ENCODE measurements around the gene SF1. TPM values are rescaled to one million over a fixed set of nuclear protein-coding genes. Genes with fewer than 3 reads are reported as not detected.

The SF1 gene
- total RNA-seq, 2 donors from 2014 or later, result 196 to 213 TPM

DNA sequence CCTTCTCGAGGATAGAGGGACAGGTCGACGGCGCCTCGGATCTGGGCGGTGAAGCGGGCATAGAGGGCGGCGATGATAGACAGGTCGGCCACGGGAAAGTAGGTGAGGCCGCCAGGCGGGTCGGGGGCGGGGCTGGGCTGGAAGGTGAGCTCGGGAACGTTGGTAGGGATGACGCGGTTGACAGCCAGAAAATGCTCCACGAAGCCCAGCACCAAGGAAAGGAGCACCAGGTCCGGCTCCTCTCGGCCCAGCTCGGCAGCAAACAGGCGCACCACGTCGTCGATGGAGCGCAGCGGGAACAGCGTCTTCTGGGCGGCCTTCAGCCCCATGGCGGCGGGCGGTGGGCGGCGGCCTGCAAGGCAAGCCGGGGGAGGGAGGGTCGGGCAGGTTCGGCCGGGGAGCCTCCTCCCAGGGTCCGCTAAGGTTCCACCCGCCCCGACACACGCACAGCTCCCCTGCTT lies 31.5 kb upstream of the SF1 start:
- Histone ChIP-seq H3K27me3 (no peaks in the 10 kb centered on the region), H3K9me3 (no peaks in the 10 kb centered on the region), H3K36me3 (peaks cover 10% of the 10 kb centered on the region), H3K27ac (peak overlapping the region; percentile 72 to 80), H3K4me1 (peaks cover 0 to 12% of the 10 kb centered on the region in 2 donors), H3K4me3 (peak overlapping the region; percentile 85 to 90)
- no peak for DNase-seq (ENCODE audit: low spot score)
- TF ChIP-seq, protein P1, sequence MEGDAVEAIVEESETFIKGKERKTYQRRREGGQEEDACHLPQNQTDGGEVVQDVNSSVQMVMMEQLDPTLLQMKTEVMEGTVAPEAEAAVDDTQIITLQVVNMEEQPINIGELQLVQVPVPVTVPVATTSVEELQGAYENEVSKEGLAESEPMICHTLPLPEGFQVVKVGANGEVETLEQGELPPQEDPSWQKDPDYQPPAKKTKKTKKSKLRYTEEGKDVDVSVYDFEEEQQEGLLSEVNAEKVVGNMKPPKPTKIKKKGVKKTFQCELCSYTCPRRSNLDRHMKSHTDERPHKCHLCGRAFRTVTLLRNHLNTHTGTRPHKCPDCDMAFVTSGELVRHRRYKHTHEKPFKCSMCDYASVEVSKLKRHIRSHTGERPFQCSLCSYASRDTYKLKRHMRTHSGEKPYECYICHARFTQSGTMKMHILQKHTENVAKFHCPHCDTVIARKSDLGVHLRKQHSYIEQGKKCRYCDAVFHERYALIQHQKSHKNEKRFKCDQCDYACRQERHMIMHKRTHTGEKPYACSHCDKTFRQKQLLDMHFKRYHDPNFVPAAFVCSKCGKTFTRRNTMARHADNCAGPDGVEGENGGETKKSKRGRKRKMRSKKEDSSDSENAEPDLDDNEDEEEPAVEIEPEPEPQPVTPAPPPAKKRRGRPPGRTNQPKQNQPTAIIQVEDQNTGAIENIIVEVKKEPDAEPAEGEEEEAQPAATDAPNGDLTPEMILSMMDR (IDR thresholded peaks at IDR 0.05), result no peak

DNA sequence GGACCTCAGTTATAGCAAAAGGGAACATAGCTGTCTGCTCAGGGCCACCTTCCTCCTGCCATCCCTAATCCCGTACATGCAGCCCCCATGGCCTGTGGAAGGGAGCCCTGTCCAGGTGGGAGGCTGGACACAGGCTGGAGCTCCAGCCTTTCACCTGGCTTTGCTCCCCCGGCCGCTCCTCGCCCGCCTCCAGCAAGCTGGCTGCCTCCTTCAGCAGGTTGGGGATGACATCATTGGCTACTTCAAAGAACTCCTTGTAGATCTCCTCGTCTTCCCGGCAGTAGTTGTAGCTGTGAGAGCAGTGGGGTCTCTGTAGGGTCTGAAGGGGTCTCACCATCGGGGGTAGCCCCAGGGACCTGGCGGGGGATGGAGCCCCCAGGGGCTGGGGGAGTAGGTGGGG lies 27.1 kb upstream of the SF1 start:
- no peaks in the 10 kb centered on the region for H3K9me3 ChIP-seq
- peaks cover 0 to 38% of the 10 kb centered on the region in 2 donors for H3K4me1 ChIP-seq
- peaks cover 13% of the 10 kb centered on the region for H3K36me3 ChIP-seq
- DNase-seq (ENCODE audit: low spot score), result no peak
- no peaks in the 10 kb centered on the region for H3K27me3 ChIP-seq
- H3K27ac ChIP-seq, result no peak overlapping the region
- TF ChIP-seq, protein P1 (IDR thresholded peaks at IDR 0.05), result no peak
- H3K4me3 ChIP-seq, result no peak overlapping the region

DNA sequence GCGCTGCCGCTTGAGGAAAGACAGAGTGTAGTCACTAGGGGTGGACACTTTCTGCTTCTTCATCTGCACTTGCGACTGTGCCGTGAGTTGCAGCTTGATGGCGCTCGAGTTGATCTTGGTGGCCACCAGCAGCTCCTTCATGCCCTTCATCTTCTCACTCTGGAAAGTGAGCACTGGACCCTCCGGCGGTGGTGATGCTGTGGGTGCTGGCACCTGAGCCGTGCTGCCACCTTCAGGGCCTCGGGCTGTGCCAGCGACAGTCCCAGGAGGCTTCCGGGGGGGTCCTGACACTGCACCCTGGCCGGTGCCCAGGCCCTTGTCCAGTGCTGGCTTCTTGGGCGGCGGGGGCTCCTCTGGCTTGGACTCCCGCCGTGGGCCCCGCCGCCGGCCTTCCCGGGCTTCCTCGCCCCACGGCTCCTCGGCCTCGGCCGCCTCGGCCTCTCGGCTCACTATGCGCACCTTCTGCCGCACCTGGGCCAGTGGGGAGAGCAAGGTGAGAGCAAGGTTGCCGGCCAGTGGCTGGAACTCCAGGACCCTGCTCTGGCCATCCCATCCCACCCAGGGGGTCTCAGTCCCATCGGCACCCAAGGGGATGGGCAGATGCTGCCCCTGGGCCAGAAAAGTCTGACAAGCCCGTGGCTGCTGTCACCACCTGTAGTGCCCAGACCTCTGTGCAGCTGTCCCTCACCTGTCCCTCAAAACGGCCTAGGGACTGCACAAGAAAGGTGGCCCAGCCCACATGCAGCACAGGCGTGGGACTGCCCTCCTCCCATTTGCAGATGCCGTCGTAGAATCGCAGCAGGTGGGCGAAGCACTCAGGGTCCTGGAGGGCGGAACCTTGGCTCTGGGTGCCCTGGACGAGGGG lies 26.2 kb upstream of the SF1 start:
- no peak for DNase-seq (ENCODE audit: low spot score)
- peaks cover 0 to 33% of the 10 kb centered on the region in 2 donors for H3K4me1 ChIP-seq
- no peaks in the 10 kb centered on the region for H3K9me3 ChIP-seq
- TF ChIP-seq, protein P1 (IDR thresholded peaks at IDR 0.05), result no peak
- H3K36me3 ChIP-seq, result peaks cover 13% of the 10 kb centered on the region
- no peaks in the 10 kb centered on the region for H3K27me3 ChIP-seq
- H3K4me3 ChIP-seq, result no peak overlapping the region
- peak overlapping the region; percentile 86 to 92 for H3K27ac ChIP-seq

DNA sequence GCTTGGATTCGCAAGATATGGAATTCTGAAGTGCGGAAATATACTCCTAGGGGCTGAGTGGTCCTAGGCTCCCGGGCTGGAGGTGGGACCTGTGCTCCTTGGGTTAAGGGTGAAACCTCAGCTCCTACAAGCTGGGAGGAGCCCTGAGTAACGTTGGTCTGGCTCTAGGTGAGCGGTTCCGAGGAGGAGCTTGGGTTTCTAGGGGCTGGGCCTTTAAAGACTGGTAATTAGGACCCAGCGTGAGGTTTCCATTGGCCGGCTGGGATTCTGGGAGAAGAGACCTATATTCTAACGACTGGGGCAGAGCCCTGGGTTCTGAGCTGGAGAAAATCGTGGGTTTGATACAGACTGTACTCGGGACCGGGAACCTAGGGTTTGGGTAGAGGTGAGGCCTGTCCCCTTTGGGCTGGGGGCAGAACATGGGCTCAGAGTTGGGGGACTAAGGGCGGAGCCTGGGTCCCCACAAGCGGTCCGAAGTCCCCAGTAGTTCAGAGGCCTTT lies 25.6 kb upstream of the SF1 start:
- Histone ChIP-seq H3K4me1 (peaks cover 0 to 27% of the 10 kb centered on the region in 2 donors), H3K36me3 (peaks cover 13% of the 10 kb centered on the region), H3K27me3 (no peaks in the 10 kb centered on the region), H3K9me3 (no peaks in the 10 kb centered on the region), H3K4me3 (peak overlapping the region; percentile 65 to 71), H3K27ac (peak overlapping the region; percentile 86 to 92)
- no peak for DNase-seq (ENCODE audit: low spot score)
- TF ChIP-seq, protein P1 (IDR thresholded peaks at IDR 0.05), result no peak

DNA sequence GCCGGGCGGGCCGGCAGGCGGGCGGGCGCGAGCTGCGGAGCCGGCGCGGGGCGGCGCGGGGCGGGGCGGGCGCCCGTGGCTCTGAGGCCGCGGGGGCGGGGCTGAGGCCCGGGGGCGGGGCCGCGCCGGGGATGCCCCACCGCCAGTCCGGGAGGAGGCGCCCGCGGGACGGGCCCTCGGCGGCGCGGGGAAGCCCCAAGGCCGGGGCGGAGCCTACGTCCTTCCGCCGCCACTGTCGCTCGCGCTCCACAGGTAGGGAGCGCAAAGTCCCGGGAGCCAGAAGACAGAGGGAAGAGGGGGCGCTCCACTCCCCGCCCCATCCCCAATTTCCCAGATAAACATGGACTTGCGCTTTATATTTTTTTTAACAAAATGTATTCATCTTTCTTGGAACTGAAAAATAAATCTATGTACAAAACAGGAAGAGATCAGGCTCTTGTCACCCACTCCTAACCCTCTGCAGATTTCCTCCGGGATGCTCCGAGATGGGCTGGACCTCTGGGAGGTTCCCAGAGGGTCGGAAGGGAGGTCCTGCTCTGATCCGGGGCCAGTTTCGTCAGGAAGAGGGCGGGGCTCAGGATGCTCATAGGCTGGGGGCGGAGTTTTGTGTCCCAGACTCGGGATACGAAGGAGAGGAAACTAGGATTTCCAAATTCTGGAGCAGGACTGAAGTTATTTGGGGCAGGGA lies 25.0 kb upstream of the SF1 start, which contains the start of gene MAP4K2:
Gene MAP4K2, minus strand, starts transcription at position 57 of the 688 bp plus-strand sequence. CDS start 65 bp downstream, outside the sequence.
- H3K4me3 ChIP-seq, result peak within 1 kb of the TSS; percentile 68 to 71
- TF ChIP-seq, protein P1 (IDR thresholded peaks at IDR 0.05), result peak; percentile 34 to 41
- H3K27me3 ChIP-seq, result no peaks in the 10 kb centered on the region
- H3K27ac ChIP-seq, result peak within 1 kb of the TSS; percentile 86 to 92
- DNase-seq (ENCODE audit: low spot score), result peak; percentile 94
- peaks cover 0 to 27% of the 10 kb centered on the region in 2 donors for H3K4me1 ChIP-seq
- no peaks in the 10 kb centered on the region for H3K9me3 ChIP-seq
- peaks cover 13% of the 10 kb centered on the region for H3K36me3 ChIP-seq
